ENCODE measurements around the gene FAM32A. TPM values are rescaled to one million over a fixed set of nuclear protein-coding genes. Genes with fewer than 3 reads are reported as not detected.

FAM32A gene
- total and polyA plus RNA-seq, 8 donors, result 14.8 to 48.6 (median 24.1) TPM

DNA sequence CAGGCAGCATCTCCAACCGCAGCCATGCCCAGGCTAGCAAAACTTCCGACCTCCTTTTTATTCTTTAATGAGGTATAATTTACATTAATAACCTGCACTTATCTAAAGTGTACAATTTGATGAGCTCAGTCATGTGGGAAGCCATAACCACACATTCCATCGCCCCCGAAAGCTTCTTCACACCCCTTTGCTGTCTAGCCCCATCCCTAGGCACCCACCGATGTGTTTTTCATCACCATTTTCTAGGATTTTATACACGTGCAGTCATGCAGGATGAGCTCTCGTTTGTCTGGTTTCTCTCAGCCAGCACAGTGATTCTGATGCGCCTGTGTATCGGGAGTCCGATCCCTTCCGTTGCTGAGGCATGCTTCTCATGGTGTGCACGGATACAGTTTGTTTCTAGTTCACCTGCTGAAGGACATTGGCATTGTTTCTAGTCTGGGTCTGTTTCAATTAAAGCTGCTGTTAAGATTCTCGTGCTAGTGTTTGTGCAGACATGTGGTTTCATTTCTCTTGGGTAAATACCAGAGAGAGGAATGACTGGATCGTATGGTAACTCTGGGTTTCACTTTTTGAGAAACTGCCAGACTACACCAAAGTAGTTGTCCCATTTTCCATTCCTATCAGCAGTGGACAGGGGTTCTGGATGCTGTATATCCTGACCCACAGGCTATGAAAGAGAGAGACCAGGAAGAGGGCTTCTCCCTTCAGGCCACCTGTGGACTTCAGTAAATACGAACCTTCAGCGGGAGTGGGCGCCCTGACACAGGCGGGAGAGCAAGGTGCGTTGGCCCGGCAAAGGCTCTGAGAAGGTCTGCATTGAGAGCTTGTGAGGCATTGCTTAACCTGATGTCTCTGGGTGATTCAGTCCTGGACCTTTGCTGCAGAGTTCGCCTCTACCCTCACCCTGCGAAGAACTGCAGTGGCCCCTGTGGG, 17.4 kb downstream of the FAM32A start:
- Histone ChIP-seq H3K9me3 (no peaks in the 10 kb centered on the region), H3K27me3 (no peaks in the 10 kb centered on the region), H3K36me3 (no peaks in the 10 kb centered on the region), H3K4me3 (no peak overlapping the region), H3K4me1 (peaks cover 0 to 5% (median 3%) of the 10 kb centered on the region in 3 donors), H3K27ac (no peak overlapping the region)
- 84% methylated on average over 22 of the region's 22 CpGs for WGBS, 2 donors
- peak in 1 of 6 donors; percentile 27 for DNase-seq
- TF ChIP-seq CTCF (IDR thresholded peaks at IDR 0.05), result no peak
- FAIRE-seq, result no peak
- intact Hi-C loops (cut with DNase I), result no loop called here
- ATAC-seq, result no peak

- H3K27me3 ChIP-seq, result no peaks in the 10 kb centered on the region
- DNase-seq, result peak in 1 of 6 donors; percentile 42
- no peak overlapping the region for H3K27ac ChIP-seq
- H3K4me3 ChIP-seq, result no peak overlapping the region
- peaks cover 0 to 1% (median 1%) of the 10 kb centered on the region in 3 donors for H3K36me3 ChIP-seq
- WGBS, 2 donors, result 91 to 92% methylated on average over 15 to 19 of the region's 19 CpGs
- FAIRE-seq, result no peak
- no peak for ATAC-seq
- TF ChIP-seq CTCF (IDR thresholded peaks at IDR 0.05), result no peak
- H3K4me1 ChIP-seq, result peaks cover 0 to 5% (median 3%) of the 10 kb centered on the region in 3 donors
- intact Hi-C loops (cut with DNase I), result no loop called here
- H3K9me3 ChIP-seq, result no peaks in the 10 kb centered on the region
Measured at GRCh38 chr19:16203256-16204004, 18.2 kb downstream of the FAM32A start.

- ATAC-seq, result no peak
- Histone ChIP-seq H3K27me3 (no peaks in the 10 kb centered on the region), H3K4me1 (no peaks in the 10 kb centered on the region), H3K27ac (no peak overlapping the region), H3K36me3 (peaks cover 3 to 6% (median 4%) of the 10 kb centered on the region in 3 donors), H3K4me3 (no peak overlapping the region), H3K9me3 (no peaks in the 10 kb centered on the region)
- 80 to 91% methylated on average over 5 of the region's 5 CpGs for WGBS, 2 donors
- DNase-seq, result no peak
- TF ChIP-seq CTCF (IDR thresholded peaks at IDR 0.05), result no peak
- intact Hi-C loops (cut with DNase I), result no loop called here
- FAIRE-seq, result no peak
Measured at GRCh38 chr19:16204005-16204294, 18.7 kb downstream of the FAM32A start.

DNA sequence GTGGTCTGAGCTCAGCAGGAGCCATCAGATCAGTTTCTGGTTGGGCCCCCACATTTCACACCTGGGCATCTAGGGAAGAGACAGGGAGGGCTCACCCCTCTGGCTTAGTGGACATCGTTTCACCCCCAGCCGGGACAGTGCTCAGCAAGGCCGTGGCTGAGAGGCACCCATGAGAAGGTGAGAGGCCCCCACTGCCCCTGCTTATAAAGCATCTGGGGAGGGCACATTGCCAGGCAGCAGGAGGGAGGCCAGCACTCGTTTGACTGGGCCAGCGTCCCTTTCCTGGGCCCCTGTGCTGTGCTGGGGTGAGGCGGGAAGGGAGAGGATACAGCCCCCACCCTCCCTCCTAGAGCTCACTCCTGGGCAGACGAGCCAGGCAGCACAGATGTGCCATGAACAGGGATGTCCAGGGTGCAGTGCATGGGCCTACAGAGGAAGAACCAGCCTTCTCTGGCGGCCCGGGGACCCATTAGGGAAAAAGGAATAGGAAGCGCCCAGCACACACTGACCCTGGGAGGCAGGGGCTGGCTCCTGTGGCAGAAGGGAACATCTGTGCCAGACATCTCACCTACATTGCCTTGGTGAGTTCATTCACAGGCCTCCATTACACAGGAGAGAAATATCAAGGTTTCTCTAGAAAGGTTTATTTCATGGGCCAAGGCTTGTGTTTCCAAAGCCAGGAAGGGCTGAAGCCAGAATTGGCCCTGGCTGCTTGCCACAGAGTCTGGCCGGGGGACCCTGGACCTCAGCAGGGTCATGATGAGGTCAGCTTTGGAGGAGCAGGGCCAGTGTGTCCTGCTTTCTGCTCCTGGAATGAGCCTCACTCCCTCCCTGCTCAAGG, 20.2 kb downstream of the FAM32A start:
- peak in 3 of 6 donors; percentile 33 to 51 (median 49) for DNase-seq

More for the DNA sequence above, 20.2 kb downstream of the FAM32A start:
- Histone ChIP-seq H3K4me3 (no peak overlapping the region), H3K4me1 (no peaks in the 10 kb centered on the region), H3K27me3 (no peaks in the 10 kb centered on the region), H3K9me3 (no peaks in the 10 kb centered on the region), H3K36me3 (peaks cover 3 to 20% (median 6%) of the 10 kb centered on the region in 3 donors), H3K27ac (no peak overlapping the region)
- FAIRE-seq (no peak), ATAC-seq (no peak)
- 78 to 80% methylated on average over 11 of the region's 11 CpGs for WGBS, 2 donors
- intact Hi-C loops (cut with DNase I), result no loop called here
- TF ChIP-seq CTCF (IDR thresholded peaks at IDR 0.05), result no peak

Measured in pancreas (tissue), 10 donors.